Loucy (cell line): ENCODE data around the gene CCT6A.

Experiments used
- H2AFZ ChIP-seq: fragments of 200-600 bp; sonication (generic); 2 replicates; pipeline ENCODE4 v1.6.0; 2016; ENCODE audit warnings: antibody characterized with exemption, mild to moderate bottlenecking, low read length, moderate library complexity
- H3F3A ChIP-seq: fragments of 200-600 bp; 2 replicates; pipeline ENCODE4 v1.6.0; 2016; ENCODE audit warnings: antibody characterized with exemption, low read depth, mild to moderate bottlenecking
- H3K27me3 ChIP-seq: fragments of 200-600 bp; sonication (generic); 2 replicates; pipeline ENCODE4 v1.6.1; 2014; ENCODE audit warnings: low read length, mild to moderate bottlenecking; ENCODE audit not compliant: insufficient read depth, poor library complexity, severe bottlenecking
- H3K36me3 ChIP-seq: fragments of 200-600 bp; sonication (generic); 2 replicates; pipeline ENCODE4 v1.6.1; 2016; ENCODE audit warnings: low read length; ENCODE audit not compliant: insufficient read depth
- H3K4me1 ChIP-seq: fragments of 200-600 bp; sonication (generic); 2 replicates; pipeline ENCODE4 v1.5.1; 2014; ENCODE audit warnings: low read length, mild to moderate bottlenecking; ENCODE audit not compliant: insufficient read depth, poor library complexity, severe bottlenecking
- H3K4me2 ChIP-seq: fragments of 200-600 bp; sonication (generic); 2 replicates; pipeline ENCODE4 v1.6.0; 2014; ENCODE audit warnings: antibody characterized with exemption, low read length, low read depth, mild to moderate bottlenecking; ENCODE audit not compliant: poor library complexity, severe bottlenecking
- H3K4me3 ChIP-seq: fragments of 200-600 bp; sonication (generic); 2 replicates; pipeline ENCODE4 v1.5.1; 2014; ENCODE audit warnings: low read length, mild to moderate bottlenecking, mixed read lengths; ENCODE audit not compliant: poor library complexity, severe bottlenecking
- H3K79me2 ChIP-seq: fragments of 200-600 bp; sonication (generic); 2 replicates; pipeline ENCODE4 v1.6.1; 2014; ENCODE audit warnings: low read length; ENCODE audit not compliant: insufficient read depth
- H3K9ac ChIP-seq: fragments of 200-600 bp; sonication (generic); 2 replicates; pipeline ENCODE4 v1.6.0; 2014; ENCODE audit warnings: mild to moderate bottlenecking, low read depth, low read length, moderate library complexity; ENCODE audit not compliant: poor library complexity, severe bottlenecking
- H3K9me2 ChIP-seq: fragments of 200-600 bp; sonication (generic); replicated peaks from 2 replicates; pipeline ENCODE4 v1.6.1; 2016; ENCODE audit warnings: low read depth, low read length, mixed read lengths
- H3K9me3 ChIP-seq: fragments of 200-600 bp; sonication (generic); 2 replicates; pipeline ENCODE4 v1.6.1; 2014; ENCODE audit warnings: mild to moderate bottlenecking, antibody characterized with exemption, low read length, low read depth; ENCODE audit not compliant: insufficient read depth
- H4K20me1 ChIP-seq: fragments of 200-600 bp; sonication (generic); 2 replicates; pipeline ENCODE4 v1.6.0; 2014; ENCODE audit warnings: antibody characterized with exemption, low read length, mild to moderate bottlenecking; ENCODE audit not compliant: insufficient read depth, poor library complexity, severe bottlenecking
- EZH2phosphoT487 ChIP-seq: fragments of 200-600 bp; IDR thresholded peaks from 2 replicates; pipeline ENCODE4 v1.6.1; 2018; ENCODE audit warnings: antibody characterized with exemption, mild to moderate bottlenecking, moderate library complexity, borderline replicate concordance
- TF ChIP-seq, protein P1 (sequence below): fragments of 200-600 bp; sonication (generic); conservative IDR thresholded peaks from 2 replicates; pipeline ENCODE4 v1.5.1; 2014; ENCODE audit warnings: mild to moderate bottlenecking, antibody characterized with exemption, low read length

Gene CCT6A

DNA sequence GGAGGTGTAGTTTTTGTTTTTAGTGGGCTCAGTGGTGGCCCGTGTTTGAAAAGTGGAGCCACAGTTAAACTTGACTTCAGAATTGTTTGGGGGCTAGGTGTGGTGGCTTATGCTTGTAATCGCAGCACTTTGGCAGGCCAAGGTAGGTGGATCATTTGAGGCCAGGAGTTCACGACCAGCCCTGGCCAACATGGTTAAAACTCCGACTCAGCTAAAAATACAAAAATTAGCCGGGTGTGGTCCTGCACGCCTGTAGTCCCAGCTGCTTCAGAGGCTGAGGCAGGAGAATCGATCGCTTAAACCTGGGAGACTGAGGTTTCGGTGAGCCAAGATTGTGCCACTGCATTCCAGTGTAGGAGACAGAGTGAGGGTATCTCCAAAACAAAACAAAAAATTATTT lies 1.8 kb downstream of the CCT6A start:
- Histone ChIP-seq H3K4me1 (peaks cover 40% of the 10 kb centered on the region), H3K4me3 (peak overlapping the region; percentile 100), H3K4me2 (peak overlapping the region; percentile 89), H3K36me3 (peaks cover 38% of the 10 kb centered on the region), H3K27me3 (peaks cover 5% of the 10 kb centered on the region), H2AFZ (no peak overlapping the region), H3K79me2 (peaks cover 84% of the 10 kb centered on the region), H4K20me1 (peaks cover 57% of the 10 kb centered on the region), H3K9me2 (no peaks in the 10 kb centered on the region), H3K9me3 (no peaks in the 10 kb centered on the region), H3K9ac (peak overlapping the region; percentile 98), H3F3A (no peaks in the 10 kb centered on the region)
- no peak for TF ChIP-seq EZH2phosphoT487
- TF ChIP-seq, protein P1, sequence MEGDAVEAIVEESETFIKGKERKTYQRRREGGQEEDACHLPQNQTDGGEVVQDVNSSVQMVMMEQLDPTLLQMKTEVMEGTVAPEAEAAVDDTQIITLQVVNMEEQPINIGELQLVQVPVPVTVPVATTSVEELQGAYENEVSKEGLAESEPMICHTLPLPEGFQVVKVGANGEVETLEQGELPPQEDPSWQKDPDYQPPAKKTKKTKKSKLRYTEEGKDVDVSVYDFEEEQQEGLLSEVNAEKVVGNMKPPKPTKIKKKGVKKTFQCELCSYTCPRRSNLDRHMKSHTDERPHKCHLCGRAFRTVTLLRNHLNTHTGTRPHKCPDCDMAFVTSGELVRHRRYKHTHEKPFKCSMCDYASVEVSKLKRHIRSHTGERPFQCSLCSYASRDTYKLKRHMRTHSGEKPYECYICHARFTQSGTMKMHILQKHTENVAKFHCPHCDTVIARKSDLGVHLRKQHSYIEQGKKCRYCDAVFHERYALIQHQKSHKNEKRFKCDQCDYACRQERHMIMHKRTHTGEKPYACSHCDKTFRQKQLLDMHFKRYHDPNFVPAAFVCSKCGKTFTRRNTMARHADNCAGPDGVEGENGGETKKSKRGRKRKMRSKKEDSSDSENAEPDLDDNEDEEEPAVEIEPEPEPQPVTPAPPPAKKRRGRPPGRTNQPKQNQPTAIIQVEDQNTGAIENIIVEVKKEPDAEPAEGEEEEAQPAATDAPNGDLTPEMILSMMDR, result no peak

DNA sequence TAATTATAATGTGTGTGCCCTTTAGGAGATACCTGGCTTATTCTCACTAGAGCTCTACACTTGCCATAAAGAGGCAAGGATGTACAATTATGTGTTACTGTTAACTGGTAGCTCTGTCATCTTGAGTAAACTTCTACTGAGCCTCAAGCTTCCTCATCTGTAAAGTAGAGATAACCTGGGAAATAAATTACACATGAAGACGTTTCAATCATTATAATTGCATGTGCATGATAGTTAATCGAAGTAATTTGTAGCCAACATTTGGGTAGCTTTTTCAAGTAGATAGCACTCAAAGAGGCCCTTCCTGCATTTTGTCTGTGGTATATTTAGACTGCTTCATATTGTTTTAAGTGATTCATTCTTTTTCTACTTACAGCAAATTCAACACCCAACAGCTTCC lies 2.4 kb downstream of the CCT6A start:
- H3K9ac ChIP-seq, result peak overlapping the region; percentile 98
- H3K9me3 ChIP-seq, result no peaks in the 10 kb centered on the region

DNA sequence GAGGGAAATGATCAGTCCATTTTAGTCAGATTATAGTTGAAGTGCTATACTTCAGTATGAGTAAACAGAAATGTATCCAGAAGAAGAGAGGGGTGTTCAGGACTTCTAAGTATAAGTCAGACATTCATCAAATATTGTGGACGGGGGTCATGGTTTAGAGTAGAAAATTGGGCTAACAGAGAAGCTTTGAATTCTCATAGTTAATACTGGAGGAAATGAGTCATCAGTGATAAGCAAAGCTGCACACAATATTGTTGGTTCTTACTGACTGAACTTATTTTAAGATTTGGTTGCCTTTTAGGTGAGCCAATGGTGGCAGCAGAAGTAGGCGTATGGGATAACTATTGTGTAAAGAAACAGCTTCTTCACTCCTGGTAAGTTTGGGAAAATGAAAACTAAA lies 10.8 kb downstream of the CCT6A start:
- peaks cover 15% of the 10 kb centered on the region; the same call in 1 of the 2 replicates for H3F3A ChIP-seq
- H3K9me2 ChIP-seq, result no peaks in the 10 kb centered on the region
- no peak overlapping the region for H3K9ac ChIP-seq
- H3K4me2 ChIP-seq, result peak overlapping the region; percentile 61
- H3K79me2 ChIP-seq, result peaks cover 60% of the 10 kb centered on the region
- no peaks in the 10 kb centered on the region for H3K9me3 ChIP-seq
- H2AFZ ChIP-seq, result no peak overlapping the region
- TF ChIP-seq EZH2phosphoT487, result no peak
- TF ChIP-seq, protein P1, result no peak
- no peaks in the 10 kb centered on the region for H3K27me3 ChIP-seq
- peaks cover 57% of the 10 kb centered on the region for H4K20me1 ChIP-seq
- H3K4me1 ChIP-seq, result peaks cover 23% of the 10 kb centered on the region
- no peak overlapping the region for H3K4me3 ChIP-seq
- H3K36me3 ChIP-seq, result peaks cover 49% of the 10 kb centered on the region

More for the DNA sequence above, 2.4 kb downstream of the CCT6A start:
- Histone ChIP-seq H3F3A (no peaks in the 10 kb centered on the region), H3K4me3 (peak overlapping the region; percentile 100), H3K79me2 (peaks cover 89% of the 10 kb centered on the region), H2AFZ (no peak overlapping the region), H3K4me2 (peak overlapping the region; percentile 89), H4K20me1 (peaks cover 59% of the 10 kb centered on the region), H3K9me2 (no peaks in the 10 kb centered on the region), H3K4me1 (peaks cover 40% of the 10 kb centered on the region), H3K36me3 (peaks cover 41% of the 10 kb centered on the region), H3K27me3 (peaks cover 5% of the 10 kb centered on the region)
- TF ChIP-seq, protein P1, result no peak
- no peak for TF ChIP-seq EZH2phosphoT487
